ENCODE measurements around the gene TMEM9. TPM values are rescaled to one million over a fixed set of nuclear protein-coding genes. Genes with fewer than 3 reads are reported as not detected.

TMEM9 gene
- total RNA-seq, 6 experiments from 2014 or later, result 60.3 to 72.7 (median 64.9) TPM

- TF ChIP-seq CTCF (IDR thresholded peaks at IDR 0.05), result peak; percentile 74
- no peaks in the 10 kb centered on the region for H3K4me1 Mint-ChIP-seq (ENCODE audit: low read depth)
Observed at GRCh38 chr1:201119206-201120197, 34.8 kb downstream of the TMEM9 start.

GRCh38 chr1:201116091-201116490 lies 38.2 kb downstream of the TMEM9 start:
- Mint-ChIP-seq H3K27me3 (ENCODE audit: insufficient read depth) (peaks cover 48% of the 10 kb centered on the region), H3K4me3 (no peak overlapping the region), H3K27ac (no peak overlapping the region), H3K36me3 (ENCODE audit: low read depth) (no peaks in the 10 kb centered on the region), H3K9me3 (no peaks in the 10 kb centered on the region), H3K4me1 (ENCODE audit: low read depth) (no peaks in the 10 kb centered on the region)
- no peak for DNase-seq
- no peak for TF ChIP-seq CTCF (IDR thresholded peaks at IDR 0.05)

More at GRCh38 chr1:201119206-201120197, 34.8 kb downstream of the TMEM9 start:
- Mint-ChIP-seq H3K36me3 (ENCODE audit: low read depth) (no peaks in the 10 kb centered on the region), H3K27ac (no peak overlapping the region), H3K9me3 (no peaks in the 10 kb centered on the region), H3K4me3 (no peak overlapping the region), H3K27me3 (ENCODE audit: insufficient read depth) (peaks cover 57% of the 10 kb centered on the region)
- peak; percentile 6 for DNase-seq

GRCh38 chr1:201115390-201115937 lies 38.8 kb downstream of the TMEM9 start:
- Mint-ChIP-seq H3K4me1 (ENCODE audit: low read depth) (no peaks in the 10 kb centered on the region), H3K27me3 (ENCODE audit: insufficient read depth) (peaks cover 48% of the 10 kb centered on the region), H3K36me3 (ENCODE audit: low read depth) (no peaks in the 10 kb centered on the region), H3K27ac (no peak overlapping the region), H3K9me3 (no peaks in the 10 kb centered on the region), H3K4me3 (no peak overlapping the region)
- DNase-seq, result no peak
- TF ChIP-seq CTCF (IDR thresholded peaks at IDR 0.05), result no peak

- no peak overlapping the region for H3K27ac Mint-ChIP-seq
- no peaks in the 10 kb centered on the region for H3K4me1 Mint-ChIP-seq (ENCODE audit: low read depth)
- H3K27me3 Mint-ChIP-seq (ENCODE audit: insufficient read depth), result peaks cover 48% of the 10 kb centered on the region
- H3K9me3 Mint-ChIP-seq, result no peaks in the 10 kb centered on the region
- H3K36me3 Mint-ChIP-seq (ENCODE audit: low read depth), result no peaks in the 10 kb centered on the region
- H3K4me3 Mint-ChIP-seq, result peak overlapping the region; percentile 80
- DNase-seq, result peak; percentile 91
- peak; percentile 85 for TF ChIP-seq CTCF (IDR thresholded peaks at IDR 0.05)
Observed at GRCh38 chr1:201114245-201115131, 39.8 kb downstream of the TMEM9 start.

Data from HFFc6 (cell line).